HG03095 (cell line): ENCODE data around the gene SPRY4.
A peak's percentile ranks its signal among the peaks of the same experiment; 100 is the strongest.
"Not testable (repeated sequence)": the region's sequence is repeated elsewhere in the genome, so short reads cannot be mapped to it uniquely, and the experiment has no call there.

Experiments used
- ATAC-seq: cut with Tn5 transposase; IDR thresholded peaks from one replicate; pipeline ENCODE4 v1.9.1; 2021; ENCODE audit warnings: moderate library complexity; ENCODE audit not compliant: unreplicated experiment

Gene SPRY4

DNA sequence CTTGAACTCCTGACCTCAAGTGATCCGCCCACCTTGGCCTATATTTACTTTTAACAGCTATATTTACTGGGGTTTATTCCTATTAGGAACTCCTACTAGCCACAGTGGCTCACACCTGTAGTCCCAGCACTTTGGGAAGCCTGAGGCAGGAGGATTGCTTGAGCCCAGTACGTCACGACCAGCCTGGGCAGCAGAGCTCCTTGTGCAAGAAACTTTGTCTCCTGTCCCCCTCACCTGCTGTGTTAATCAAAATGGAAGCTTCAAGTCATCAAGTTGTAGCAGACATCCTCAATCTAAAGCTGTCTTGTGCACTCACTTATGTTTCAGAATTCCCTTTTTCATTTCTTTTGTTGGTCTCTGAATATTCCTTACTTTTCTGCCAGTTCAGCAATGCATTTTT, 15.0 kb upstream of the SPRY4 start:
- ATAC-seq, result no peak

GRCh38 chr5:142334538-142334937, 9.7 kb upstream of the SPRY4 start:
- ATAC-seq, result no peak

DNA sequence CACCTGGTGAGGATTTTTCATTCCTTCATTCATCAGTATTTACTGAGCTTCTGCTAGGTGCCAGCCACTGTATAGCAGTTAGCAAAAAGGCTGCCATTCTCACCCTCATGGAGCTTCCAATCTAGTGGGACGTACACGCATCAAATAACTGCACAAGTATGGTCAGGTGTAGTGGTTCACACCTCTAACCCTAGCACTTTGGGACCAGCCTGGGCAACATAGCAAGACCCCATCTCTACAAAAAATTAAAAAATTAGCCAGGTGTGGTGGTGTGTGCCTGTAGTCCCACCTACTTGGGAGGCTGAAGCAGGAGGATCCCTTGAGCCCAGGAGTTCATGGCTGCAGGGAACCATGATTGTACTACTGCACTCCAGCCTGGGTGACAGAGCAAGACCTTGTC, 8.9 kb upstream of the SPRY4 start:
- ATAC-seq, result not testable (repeated sequence)

GRCh38 chr5:142330444-142330843, 5.6 kb upstream of the SPRY4 start:
- ATAC-seq, result no peak

- ATAC-seq, result no peak
Measured at GRCh38 chr5:142330026-142330425, 5.2 kb upstream of the SPRY4 start.

DNA sequence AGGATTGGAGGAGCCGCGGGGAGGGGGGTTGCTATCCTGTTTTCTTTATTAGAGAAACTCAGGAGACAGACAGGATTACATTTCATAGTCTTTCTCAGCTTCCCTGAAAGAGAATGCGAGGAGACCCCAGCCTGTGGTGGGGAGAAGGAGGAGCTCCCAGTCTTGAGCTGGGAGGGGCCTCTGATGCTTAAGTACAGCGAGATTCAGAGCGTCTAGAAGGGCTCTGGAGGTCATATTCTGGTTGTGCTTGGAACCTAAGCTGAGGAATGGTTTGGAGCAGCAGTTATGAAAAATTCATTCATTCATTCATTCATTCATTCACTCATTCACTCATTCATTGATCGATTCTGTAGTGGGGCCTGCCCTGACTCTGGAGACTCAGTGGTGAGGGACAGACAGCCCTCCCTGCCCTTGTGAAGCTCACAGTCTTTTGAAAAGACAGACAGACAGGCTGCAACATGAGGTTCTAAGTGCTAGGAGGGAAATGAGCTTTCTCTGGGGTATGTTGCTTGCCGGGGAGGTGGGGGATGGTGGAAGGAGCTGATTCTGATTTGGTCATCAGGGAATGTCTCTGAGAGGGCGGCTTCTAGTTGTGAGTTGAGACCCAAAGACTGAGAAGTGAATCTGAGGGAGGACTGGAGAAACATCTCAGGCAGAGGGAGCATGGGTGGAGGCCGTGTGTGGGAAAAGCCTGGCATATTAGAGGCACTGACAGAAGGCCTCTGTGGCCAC, 2.5 kb upstream of the SPRY4 start:
- no peak for ATAC-seq

DNA sequence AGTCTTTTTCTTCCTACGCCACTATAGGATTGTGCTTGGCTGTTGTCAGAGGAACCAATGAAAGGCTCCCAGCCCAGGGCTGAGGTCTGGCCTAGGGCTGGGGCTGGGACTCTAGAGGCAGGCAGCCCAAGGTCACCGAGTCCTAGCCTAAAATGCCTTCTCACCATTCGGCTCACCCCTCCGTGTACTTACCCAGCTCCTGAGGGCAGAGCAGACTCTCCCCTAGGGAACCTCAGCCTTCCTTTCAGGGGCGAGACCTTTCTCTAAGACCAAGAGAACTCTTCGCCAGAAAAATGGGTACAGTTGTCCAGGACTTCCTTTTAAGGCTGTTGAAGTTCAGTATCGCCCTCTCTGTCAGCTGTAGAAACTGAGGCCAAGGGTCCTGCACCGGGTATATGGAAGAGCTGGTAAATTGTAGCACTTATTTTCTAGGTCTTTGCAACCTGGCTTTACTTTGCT, 1.7 kb upstream of the SPRY4 start:
- no peak for ATAC-seq

- ATAC-seq, result no peak
Measured at GRCh38 chr5:142325725-142326479, 1.1 kb upstream of the SPRY4 start.

DNA sequence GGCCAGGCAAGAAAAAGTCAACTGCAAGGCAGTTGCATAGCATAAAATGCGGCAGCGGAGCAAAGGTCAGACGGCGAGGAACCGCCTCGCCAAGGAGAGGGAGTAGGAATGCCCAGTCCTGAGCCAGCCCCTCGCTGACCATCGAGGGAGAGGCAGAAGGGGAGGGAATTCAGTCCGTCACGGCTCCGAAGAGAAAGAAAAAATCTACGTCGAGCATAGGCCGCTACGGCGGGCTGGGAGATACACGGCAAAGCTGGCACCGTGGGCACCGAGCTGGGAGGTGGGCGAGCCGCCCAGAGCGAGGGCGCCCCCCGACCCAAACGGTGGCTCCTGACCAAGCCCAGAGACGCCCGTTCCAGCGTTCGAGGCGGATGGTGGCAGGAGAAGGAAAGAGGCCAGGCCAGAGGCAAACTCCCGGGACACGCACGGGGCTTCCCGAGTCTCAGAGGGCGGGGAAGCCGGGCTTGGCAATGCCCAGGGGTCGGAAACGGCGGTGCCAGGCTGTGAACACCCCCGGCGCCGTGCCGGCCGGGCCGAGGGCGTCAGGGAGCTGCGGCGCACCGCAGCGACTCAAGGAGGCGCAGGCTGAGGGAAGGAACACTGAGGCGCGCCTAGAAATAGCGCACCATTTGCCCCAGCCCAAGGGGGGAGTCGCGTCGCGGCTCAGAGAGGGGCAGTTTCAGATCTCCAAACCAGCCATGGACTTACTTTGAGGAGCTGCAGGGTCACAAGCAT, 518 bp downstream of the SPRY4 start:
- ATAC-seq, result peak; percentile 39

- ATAC-seq, result no peak
Measured at GRCh38 chr5:142323480-142324135, 1.2 kb downstream of the SPRY4 start.

DNA sequence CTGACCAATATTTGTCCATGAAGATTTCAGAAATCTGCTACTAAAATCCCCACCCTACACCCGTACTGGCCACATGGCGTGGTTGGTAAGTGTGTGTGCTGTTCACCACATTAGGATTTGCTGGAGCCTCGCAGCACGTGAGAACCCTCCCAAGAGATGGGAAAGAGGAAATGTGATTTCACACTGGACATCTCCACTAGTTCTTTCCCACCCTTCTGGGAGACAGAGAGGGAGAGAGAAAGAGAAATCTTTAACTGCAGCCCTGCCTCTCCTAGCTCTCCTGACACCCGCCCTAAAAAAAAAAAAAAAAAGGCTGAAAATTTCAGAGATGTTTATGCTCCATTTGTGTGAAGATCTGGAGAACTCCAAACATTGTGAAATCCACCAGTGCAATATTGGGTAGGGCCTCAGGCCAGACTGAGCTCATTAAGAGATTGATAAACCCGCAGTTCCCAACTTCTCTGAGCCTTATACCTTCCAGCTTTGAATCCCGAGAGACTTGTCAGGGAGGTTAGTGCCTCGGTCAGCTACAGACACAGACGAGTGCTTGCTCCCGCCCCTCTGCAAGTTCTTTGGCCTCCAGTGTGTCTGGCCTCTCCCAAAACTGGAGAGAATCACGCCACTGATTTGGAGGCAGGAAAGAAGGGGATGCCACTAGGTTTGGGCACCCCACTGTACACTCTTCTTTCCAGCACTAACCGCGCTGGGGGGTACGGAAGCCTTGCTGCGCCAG, 1.9 kb downstream of the SPRY4 start:
- ATAC-seq, result no peak

DNA sequence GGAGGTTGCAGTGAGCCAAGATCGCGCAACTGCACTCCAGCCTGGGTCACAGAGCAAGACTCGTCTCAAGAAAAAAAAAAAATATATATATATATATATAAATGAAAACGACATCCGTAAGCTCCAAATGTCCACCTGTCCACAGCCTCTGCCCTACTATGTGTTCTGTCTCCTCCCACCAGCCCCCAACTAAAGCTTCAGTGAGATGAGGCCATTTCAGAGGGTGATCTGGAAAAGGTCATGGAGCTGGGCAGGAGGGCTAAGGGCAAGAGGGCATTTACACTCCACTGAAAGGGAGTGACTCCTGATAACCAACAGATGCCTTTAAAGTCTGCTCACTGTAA, 2.4 kb downstream of the SPRY4 start:
- no peak for ATAC-seq

- ATAC-seq, result no peak
Measured at GRCh38 chr5:142320851-142321560, 3.8 kb downstream of the SPRY4 start.

- no peak for ATAC-seq
Measured at GRCh38 chr5:142320430-142320738, 4.4 kb downstream of the SPRY4 start.

DNA sequence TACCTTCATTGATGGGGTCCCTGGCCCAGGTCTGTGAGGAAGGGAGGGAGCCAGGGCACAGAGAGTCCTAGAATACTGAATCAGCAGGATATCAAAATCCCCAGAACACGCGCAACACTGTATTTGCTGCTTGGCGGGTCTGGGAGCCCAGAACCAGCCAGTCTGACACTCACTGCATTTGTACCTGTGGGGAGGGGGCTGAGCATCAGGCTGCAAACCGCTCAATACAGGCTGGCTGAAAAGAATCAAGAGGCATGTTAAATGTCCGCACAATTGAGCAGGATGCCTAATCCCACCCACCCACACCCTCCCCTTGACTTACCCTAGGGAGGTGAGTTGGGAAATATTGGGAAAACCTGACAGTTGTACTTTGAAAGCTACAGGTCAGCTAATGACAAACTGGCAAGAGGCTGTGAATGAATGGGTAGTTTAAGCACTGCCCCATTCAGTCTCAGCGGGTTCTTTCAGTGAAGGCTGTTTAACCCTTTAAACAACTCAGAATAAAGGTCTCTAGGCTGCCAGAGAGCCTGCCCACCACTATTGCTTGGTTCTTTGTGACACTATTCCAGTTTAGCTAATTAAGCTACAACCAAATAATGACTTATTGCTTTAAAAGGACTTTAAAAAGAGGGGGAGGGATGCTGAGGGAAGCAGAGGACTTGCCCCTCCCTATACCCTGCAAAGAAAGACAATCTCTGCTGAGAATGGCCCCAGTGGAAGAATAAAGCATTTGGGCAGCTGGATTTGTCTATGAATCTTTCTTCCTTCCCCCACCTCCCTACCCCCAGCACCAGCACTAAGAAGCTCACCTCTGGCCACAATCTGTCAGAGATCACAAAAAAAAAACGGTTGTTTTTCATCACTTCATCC, 5.0 kb downstream of the SPRY4 start:
- ATAC-seq, result no peak

GRCh38 chr5:142319105-142319504, 5.7 kb downstream of the SPRY4 start:
- no peak for ATAC-seq

GRCh38 chr5:142317753-142318152, 7.1 kb downstream of the SPRY4 start:
- ATAC-seq, result no peak

DNA sequence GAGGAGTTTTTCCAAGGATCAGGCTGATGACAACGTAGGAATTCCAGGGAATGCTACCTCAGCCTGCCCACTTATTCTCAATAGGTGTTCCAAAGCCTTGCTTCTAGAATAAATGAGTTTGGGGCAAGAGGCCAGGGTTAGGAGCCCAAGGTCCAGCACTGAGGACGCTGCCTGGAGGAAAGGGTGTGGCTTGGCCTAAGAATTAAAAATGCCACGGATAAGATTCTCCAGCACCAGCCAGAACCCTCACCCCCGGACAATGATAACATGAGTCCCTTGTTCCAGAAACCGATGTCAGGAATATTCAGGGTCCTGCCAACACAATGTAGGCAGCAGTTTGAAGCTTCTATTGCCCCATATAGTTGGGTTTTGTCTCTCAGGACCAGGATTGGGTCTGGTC, 7.6 kb downstream of the SPRY4 start:
- ATAC-seq, result no peak

DNA sequence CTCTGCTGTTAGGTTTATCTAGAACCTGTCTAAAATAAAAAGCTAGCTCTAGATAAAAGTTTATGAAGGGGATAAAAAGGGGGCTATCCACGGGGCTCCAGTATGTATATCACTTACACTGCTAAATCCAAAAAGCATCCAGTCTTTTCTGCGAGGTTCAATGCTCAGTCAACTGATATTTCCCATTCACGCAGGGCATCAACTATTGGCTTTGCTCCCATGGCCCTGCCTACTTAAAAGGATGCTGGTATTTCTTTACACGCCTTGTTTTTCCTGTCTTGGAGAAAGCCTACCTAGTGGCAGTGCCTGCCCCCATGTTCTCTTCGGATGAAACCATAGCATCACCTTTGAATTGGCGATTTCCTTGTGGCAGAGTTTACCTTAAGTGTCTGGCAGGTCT, 8.1 kb downstream of the SPRY4 start:
- ATAC-seq, result no peak
